HFF-Myc (cell line): ENCODE measurements around the gene EXOC4.

Source experiments
- DNase-seq: peaks from one replicate; pipeline ENCODE4 v3.0.0-alpha.2; 2011; ENCODE audit warnings: low read depth; ENCODE audit errors: extremely low read depth
- H3K4me3 ChIP-seq: replicated peaks from 2 replicates; pipeline ENCODE4 v1.5.1; 2011; ENCODE audit warnings: low read depth, mild to moderate bottlenecking, control low read depth, low read length
- TF ChIP-seq, protein P1 (sequence below): IDR thresholded peaks from 2 replicates; pipeline ENCODE4 v1.5.1; 2012; ENCODE audit warnings: mild to moderate bottlenecking, low read depth, low read length, control low read depth; ENCODE audit errors: missing control alignments

The EXOC4 gene

GRCh38 chr7:133576612-133577168, 323.8 kb downstream of the EXOC4 start:
- DNase-seq: no peak
- TF ChIP-seq, protein P1, sequence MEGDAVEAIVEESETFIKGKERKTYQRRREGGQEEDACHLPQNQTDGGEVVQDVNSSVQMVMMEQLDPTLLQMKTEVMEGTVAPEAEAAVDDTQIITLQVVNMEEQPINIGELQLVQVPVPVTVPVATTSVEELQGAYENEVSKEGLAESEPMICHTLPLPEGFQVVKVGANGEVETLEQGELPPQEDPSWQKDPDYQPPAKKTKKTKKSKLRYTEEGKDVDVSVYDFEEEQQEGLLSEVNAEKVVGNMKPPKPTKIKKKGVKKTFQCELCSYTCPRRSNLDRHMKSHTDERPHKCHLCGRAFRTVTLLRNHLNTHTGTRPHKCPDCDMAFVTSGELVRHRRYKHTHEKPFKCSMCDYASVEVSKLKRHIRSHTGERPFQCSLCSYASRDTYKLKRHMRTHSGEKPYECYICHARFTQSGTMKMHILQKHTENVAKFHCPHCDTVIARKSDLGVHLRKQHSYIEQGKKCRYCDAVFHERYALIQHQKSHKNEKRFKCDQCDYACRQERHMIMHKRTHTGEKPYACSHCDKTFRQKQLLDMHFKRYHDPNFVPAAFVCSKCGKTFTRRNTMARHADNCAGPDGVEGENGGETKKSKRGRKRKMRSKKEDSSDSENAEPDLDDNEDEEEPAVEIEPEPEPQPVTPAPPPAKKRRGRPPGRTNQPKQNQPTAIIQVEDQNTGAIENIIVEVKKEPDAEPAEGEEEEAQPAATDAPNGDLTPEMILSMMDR: no peak
- H3K4me3 ChIP-seq: no peak overlapping the region

DNA sequence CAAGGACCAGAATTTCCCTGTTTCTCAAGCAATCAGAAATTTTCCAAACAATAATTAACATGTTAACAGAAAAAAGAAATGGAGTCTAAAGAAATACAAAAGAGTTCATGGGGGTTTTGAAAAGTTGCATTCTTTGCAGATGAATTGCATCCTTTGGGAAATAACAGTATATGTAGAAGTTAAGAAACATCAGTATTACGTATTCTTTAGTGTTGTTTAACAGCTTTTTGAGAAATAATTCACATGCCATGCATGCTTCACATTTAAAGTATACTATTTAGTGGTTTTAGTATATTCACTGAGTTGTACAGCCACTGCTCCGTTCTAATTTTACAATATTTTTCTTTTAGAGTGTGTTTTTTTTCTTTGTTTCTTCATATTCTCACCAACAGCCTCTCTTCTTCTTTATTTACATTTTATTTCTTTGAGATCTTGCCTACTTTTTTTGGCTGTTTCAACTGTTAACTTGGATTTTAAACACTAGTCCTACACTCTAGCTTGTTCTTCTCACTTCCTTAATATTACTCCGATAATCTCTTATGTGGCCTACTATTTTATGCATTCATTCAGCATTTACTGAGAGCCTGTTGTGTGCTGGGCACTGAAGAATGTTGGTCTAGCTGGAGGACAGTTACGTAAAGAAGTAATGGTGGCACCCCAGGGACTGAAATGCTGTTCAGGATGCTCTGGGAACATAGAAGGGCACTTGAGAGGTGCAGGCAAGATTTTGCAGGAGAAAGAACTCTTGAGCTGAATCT, 330.1 kb downstream of the EXOC4 start:
- DNase-seq: no peak
- TF ChIP-seq, protein P1: no peak
- no peak overlapping the region for H3K4me3 ChIP-seq

DNA sequence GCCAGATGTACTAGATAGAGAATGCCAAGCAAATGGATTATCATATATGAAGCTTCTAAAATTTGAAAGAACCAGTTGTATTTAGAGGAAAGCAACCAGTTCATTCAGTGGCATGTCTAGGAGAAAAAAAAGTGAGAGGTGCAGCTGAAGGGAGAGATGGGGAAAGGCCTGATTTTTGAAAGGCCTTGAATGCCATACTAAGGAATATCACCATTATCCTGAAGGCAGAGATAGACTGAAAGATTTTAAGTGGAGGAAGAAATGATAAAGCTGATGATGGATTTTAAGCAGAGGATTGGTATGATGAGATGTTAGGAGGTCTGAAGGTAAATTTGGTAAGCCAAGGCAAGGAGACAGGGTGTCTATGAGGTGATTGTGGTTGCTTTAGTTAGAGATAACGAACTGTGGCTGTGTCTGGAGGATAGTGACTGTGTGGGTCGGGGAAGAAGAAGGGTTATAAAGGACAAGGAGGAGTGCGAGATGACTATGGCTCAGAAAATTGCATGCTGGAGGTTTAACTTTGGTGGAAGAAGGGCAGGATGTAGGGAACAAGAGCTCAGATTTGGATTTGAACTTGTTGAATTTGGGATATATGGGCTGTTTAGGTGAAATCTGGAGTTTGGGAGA, 330.8 kb downstream of the EXOC4 start:
- no peak overlapping the region for H3K4me3 ChIP-seq
- no peak for DNase-seq
- TF ChIP-seq, protein P1: no peak

DNA sequence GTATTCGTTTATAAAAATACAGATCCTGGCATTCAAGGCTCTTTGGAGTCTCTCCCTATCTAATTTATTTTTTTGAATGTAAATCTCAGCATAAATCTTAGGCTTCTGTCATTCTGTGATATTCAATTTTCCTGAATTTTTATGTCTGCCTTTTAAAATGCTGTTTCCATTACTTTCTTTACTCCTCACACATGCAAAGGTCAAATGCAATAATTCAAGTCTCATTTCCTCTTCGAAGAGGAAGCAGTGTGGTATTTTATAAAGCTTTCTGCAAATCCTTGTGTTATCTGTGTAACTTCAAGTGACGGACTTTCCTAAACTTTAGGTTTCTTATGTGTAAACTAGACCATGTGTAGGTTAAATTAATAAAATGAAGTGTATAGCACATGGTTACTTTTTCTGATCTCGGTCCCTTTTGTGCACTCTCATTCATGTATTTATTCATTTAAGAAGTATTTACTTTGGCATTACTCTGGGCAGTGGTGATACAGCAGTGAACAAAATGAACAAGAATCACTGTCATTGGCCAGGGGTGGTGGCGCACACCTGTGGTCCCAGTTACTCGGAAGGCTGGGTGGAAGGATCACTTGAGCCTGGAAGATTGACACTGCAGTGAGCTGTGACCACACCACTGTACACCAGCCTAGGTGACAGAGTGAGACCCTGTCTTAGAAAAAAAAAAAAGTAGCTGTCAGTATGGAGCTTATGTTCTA, 332.2 kb downstream of the EXOC4 start:
- TF ChIP-seq, protein P1: no peak
- H3K4me3 ChIP-seq: no peak overlapping the region
- DNase-seq: no peak

DNA sequence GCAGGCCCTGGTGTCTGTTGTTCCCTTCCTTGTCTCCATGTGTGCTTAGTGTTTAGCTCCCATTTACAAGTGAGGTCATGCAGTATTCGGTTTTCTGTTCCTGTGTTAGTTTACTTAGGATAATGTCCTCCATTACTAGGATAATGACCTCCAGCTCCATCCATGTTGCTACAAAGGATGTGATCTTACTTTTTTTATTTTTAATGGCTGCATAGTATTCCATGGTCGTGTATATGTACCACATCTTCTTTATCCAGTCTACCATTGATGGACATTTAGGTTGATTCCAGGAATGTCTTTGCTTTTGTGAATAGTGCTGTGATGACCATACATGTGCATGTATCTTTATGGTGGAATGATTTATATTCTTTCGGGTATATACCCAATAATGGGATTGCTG, 333.4 kb downstream of the EXOC4 start:
- no peak overlapping the region for H3K4me3 ChIP-seq
- TF ChIP-seq, protein P1: no peak
- DNase-seq: no peak

DNA sequence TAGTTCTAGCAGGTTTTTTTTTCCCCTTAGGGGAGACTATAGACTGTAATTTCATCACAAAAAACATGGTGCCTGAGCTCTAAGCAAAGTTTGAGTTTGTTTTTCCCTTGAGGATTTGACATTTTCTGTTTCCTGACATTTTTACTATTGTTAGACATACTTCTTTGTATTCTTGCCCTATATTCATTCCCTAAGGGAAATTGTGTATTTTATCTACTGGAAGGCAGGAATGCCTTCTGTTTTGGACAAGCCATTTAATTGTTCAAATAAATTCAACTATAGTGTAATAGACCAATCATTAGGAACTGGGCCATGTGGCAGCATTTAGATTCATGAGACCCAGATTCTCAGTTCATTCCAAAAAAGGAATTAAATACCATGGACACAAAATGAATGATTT, 335.0 kb downstream of the EXOC4 start:
- TF ChIP-seq, protein P1: no peak
- no peak overlapping the region for H3K4me3 ChIP-seq
- no peak for DNase-seq
